Lung (tissue), 12 donors: ENCODE data around the gene ANLN. TPM values are rescaled to one million over a fixed set of nuclear protein-coding genes. Genes with fewer than 3 reads are reported as not detected.
A peak's percentile ranks its signal among the peaks of the same experiment; 100 is the strongest.
"Not testable (repeated sequence)": the region's sequence is repeated elsewhere in the genome, so short reads cannot be mapped to it uniquely, and the experiment has no call there.

Source experiments
- ATAC-seq: fragments of 200-7000 bp; cut with Tn5 transposase; one replicate; pipeline ENCODE4 v1.9.1; 2020; ENCODE audit warnings: moderate number of reproducible peaks; ENCODE audit not compliant: insufficient read depth, low FRiP score
- DNase-seq, 3 donors: peaks; one replicate each; pipeline ENCODE4 v3.0.0-alpha.2; 2013 to 2017
- H3K27ac ChIP-seq, 2 donors: one replicate each; pipeline ENCODE4 v1.5.1; 2013; ENCODE audit warnings: mild to moderate bottlenecking in 2 of 2, moderate library complexity in 2 of 2, control low read depth in 1 of 2, inconsistent platforms in 1 of 2, low read depth in 1 of 2, low read length in 1 of 2
- H3K27me3 ChIP-seq, 3 donors: one replicate each; pipeline ENCODE4 v1.5.1; 2013; ENCODE audit warnings: low read length in 2 of 3; ENCODE audit not compliant: control insufficient read depth in 3 of 3, insufficient read depth in 3 of 3
- H3K36me3 ChIP-seq, 4 donors: one replicate each; pipeline ENCODE4 v1.5.1; 2013; ENCODE audit warnings: low read length in 4 of 4, mild to moderate bottlenecking in 1 of 4, moderate library complexity in 1 of 4; ENCODE audit not compliant: control insufficient read depth in 4 of 4, insufficient read depth in 4 of 4
- H3K4me1 ChIP-seq, 5 donors: one replicate each; pipeline ENCODE4 v1.5.1; 2013; ENCODE audit warnings: low read length in 5 of 5, mild to moderate bottlenecking in 2 of 5, moderate library complexity in 1 of 5; ENCODE audit not compliant: control insufficient read depth in 5 of 5, insufficient read depth in 5 of 5
- H3K4me3 ChIP-seq: one replicate; pipeline ENCODE4 v1.5.1; 2013; ENCODE audit warnings: mild to moderate bottlenecking, control low read depth, moderate library complexity
- H3K9ac ChIP-seq, 2 donors: one replicate each; pipeline ENCODE4 v1.5.1; 2013; ENCODE audit warnings: low read length in 2 of 2, control low read depth in 1 of 2; ENCODE audit not compliant: insufficient read depth in 1 of 2
- H3K9me3 ChIP-seq, 4 donors: one replicate each; pipeline ENCODE4 v1.5.1; 2013; ENCODE audit warnings: low read length in 3 of 4, mild to moderate bottlenecking in 1 of 4, moderate library complexity in 1 of 4; ENCODE audit not compliant: control insufficient read depth in 4 of 4, insufficient read depth in 3 of 4
- CTCF ChIP-seq: IDR thresholded peaks from 2 replicates; pipeline ENCODE4 v1.5.1; 2012; ENCODE audit warnings: mild to moderate bottlenecking; ENCODE audit errors: control extremely low read depth, extremely low read depth
- WGBS, 2 donors: extraction: QIAGEN DNeasy Blood & Tissue Kit; methylation state at CpG; one replicate each; pipeline ENCODE4 v1.1.7; 2013; 5-methylcytosine and 5-hydroxymethylcytosine counted together
- polyA plus RNA-seq, 2 donors: library from polyadenylated mRNA; stranded (reverse); fragments of 200-250 nt; gene quantifications; one replicate each; pipeline ENCODE4 v1.2.1, GENCODE V29; 2013
- total RNA-seq, 2 donors: library from RNA; depleted of rRNA in 1 of 2; stranded (reverse); fragments of >200 nt in 1 of 2; gene quantifications; one replicate each; pipeline ENCODE4 v1.2.1, GENCODE V29; 2014 to 2021
- donor health status: control.
- donor health status: control.
- donor health status: Bipolar disorder and iron deficiency.
- donor health status: healthy.
- donor health status: DM: yes; HTN: yes; CAD: no.

Gene ANLN
- total and polyA plus RNA-seq, 4 donors, result 1.4 to 13.8 (median 3.2) TPM

- Histone ChIP-seq H3K9me3 (no peaks in the 10 kb centered on the region), H3K27me3 (no peaks in the 10 kb centered on the region), H3K36me3 (no peaks in the 10 kb centered on the region), H3K4me3 (no peak overlapping the region), H3K27ac (no peak overlapping the region), H3K4me1 (peaks cover 0 to 7% (median 0%) of the 10 kb centered on the region in 5 donors), H3K9ac (no peak overlapping the region)
- 82 to 88% methylated on average over 4 of the region's 4 CpGs for WGBS, 2 donors
- DNase-seq, result no peak
- no peak for TF ChIP-seq CTCF
- no peak for ATAC-seq
Observed at GRCh38 chr7:36486336-36486735, 96.7 kb downstream of the ANLN start.

GRCh38 chr7:36487756-36488336, 98.2 kb downstream of the ANLN start:
- DNase-seq (peak in 2 of 3 donors; percentile 72 to 82), ATAC-seq (peak; percentile 34)
- no peak overlapping the region for H3K27ac ChIP-seq
- peak; percentile 68 for TF ChIP-seq CTCF
- no peak overlapping the region for H3K9ac ChIP-seq
- H3K36me3 ChIP-seq, result no peaks in the 10 kb centered on the region
- no peaks in the 10 kb centered on the region for H3K9me3 ChIP-seq
- WGBS, 2 donors, result 28 to 32% methylated on average over 4 of the region's 4 CpGs
- H3K4me1 ChIP-seq, result peaks cover 0 to 7% (median 0%) of the 10 kb centered on the region in 5 donors
- no peak overlapping the region for H3K4me3 ChIP-seq
- no peaks in the 10 kb centered on the region for H3K27me3 ChIP-seq

- not testable (repeated sequence) for H3K9me3 ChIP-seq, ATAC-seq, H3K36me3 ChIP-seq, H3K9ac ChIP-seq, DNase-seq, H3K27me3 ChIP-seq, H3K4me3 ChIP-seq, H3K27ac ChIP-seq, H3K4me1 ChIP-seq
- WGBS, 2 donors, result 92 to 93% methylated on average over 5 of the region's 5 CpGs
Observed at GRCh38 chr7:36488672-36489071, 99.0 kb downstream of the ANLN start.

- Histone ChIP-seq H3K27ac (no peak overlapping the region), H3K36me3 (no peaks in the 10 kb centered on the region), H3K27me3 (no peaks in the 10 kb centered on the region), H3K9me3 (no peaks in the 10 kb centered on the region), H3K9ac (no peak overlapping the region), H3K4me3 (no peak overlapping the region), H3K4me1 (peaks cover 0 to 7% (median 0%) of the 10 kb centered on the region in 5 donors)
- ATAC-seq, result no peak
- peak in 2 of 3 donors; percentile 12 to 26 for DNase-seq
- TF ChIP-seq CTCF, result no peak
- 61 to 70% methylated on average over 3 of the region's 3 CpGs for WGBS, 2 donors
Observed at GRCh38 chr7:36490419-36490830, 100.8 kb downstream of the ANLN start.
